HEK293T (cell line): ENCODE measurements around the gene SLC27A1.
"Not testable (repeated sequence)": the region's sequence is repeated elsewhere in the genome, so short reads cannot be mapped to it uniquely, and the experiment has no call there.

Experiments used
- CTCF ChIA-PET: fragments of 350-600 bp; formaldehyde crosslinking; extraction: SDS; loops from one replicate; lab custom pipeline; 2021; ENCODE audit warnings: antibody characterized with exemption, inconsistent platforms; lab: Yijun Ruan, JAX
- POLR2A ChIA-PET: fragments of 350-600 bp; formaldehyde crosslinking; extraction: SDS; loops from one replicate; lab custom pipeline; 2020; ENCODE audit warnings: antibody characterized with exemption, inconsistent platforms; lab: Yijun Ruan, JAX
- DNase-seq: peaks from one replicate; pipeline ENCODE4 v3.0.0; 2012; ENCODE audit warnings: mixed read lengths; ENCODE audit errors: extremely low spot score
- ARNT ChIP-seq: fragments of 450-650 bp; IDR thresholded peaks from 2 replicates; pipeline ENCODE4 v1.6.1; 2017; ENCODE audit warnings: mild to moderate bottlenecking
- BHLHE40 ChIP-seq: fragments of 450-650 bp; IDR thresholded peaks from 2 replicates; pipeline ENCODE4 v1.6.1; 2016; ENCODE audit warnings: mild to moderate bottlenecking, moderate library complexity, borderline replicate concordance
- CTBP1 ChIP-seq: fragments of 450-650 bp; IDR thresholded peaks from 2 replicates; pipeline ENCODE4 v1.6.1; 2016; ENCODE audit warnings: borderline replicate concordance
- ELF4 ChIP-seq: fragments of 450-650 bp; IDR thresholded peaks from 2 replicates; pipeline ENCODE4 v1.6.1; 2017; ENCODE audit warnings: antibody characterized with exemption
- FOXA1 ChIP-seq: fragments of 450-650 bp; IDR thresholded peaks from 2 replicates; pipeline ENCODE4 v1.6.1; 2016; ENCODE audit warnings: mild to moderate bottlenecking
- FOXK2 ChIP-seq: fragments of 450-650 bp; IDR thresholded peaks from 2 replicates; pipeline ENCODE4 v1.6.1; 2016; ENCODE audit warnings: mild to moderate bottlenecking
- FOXM1 ChIP-seq: fragments of 450-650 bp; IDR thresholded peaks from 2 replicates; pipeline ENCODE4 v1.6.1; 2017; ENCODE audit warnings: mild to moderate bottlenecking, borderline replicate concordance
- HDGF ChIP-seq: fragments of 450-650 bp; IDR thresholded peaks from 2 replicates; pipeline ENCODE4 v1.6.1; 2017; ENCODE audit warnings: antibody characterized with exemption, borderline replicate concordance
- L3MBTL2 ChIP-seq: fragments of 450-650 bp; conservative IDR thresholded peaks from 2 replicates; pipeline ENCODE4 v1.6.1; 2016; ENCODE audit warnings: mild to moderate bottlenecking
- LEF1 ChIP-seq: fragments of 450-650 bp; IDR thresholded peaks from 2 replicates; pipeline ENCODE4 v1.6.1; 2017; ENCODE audit warnings: mild to moderate bottlenecking, borderline replicate concordance
- NFRKB ChIP-seq: fragments of 450-650 bp; IDR thresholded peaks from 2 replicates; pipeline ENCODE4 v1.6.1; 2016; ENCODE audit warnings: mild to moderate bottlenecking, moderate library complexity
- PKNOX1 ChIP-seq: fragments of 450-650 bp; IDR thresholded peaks from 2 replicates; pipeline ENCODE4 v1.6.1; 2016
- SP1 ChIP-seq: fragments of 450-650 bp; IDR thresholded peaks from 2 replicates; pipeline ENCODE4 v1.6.1; 2017
- SUZ12 ChIP-seq: fragments of 450-650 bp; IDR thresholded peaks from 2 replicates; pipeline ENCODE4 v1.6.1; 2016; ENCODE audit warnings: mild to moderate bottlenecking
- TARDBP ChIP-seq: fragments of 450-650 bp; IDR thresholded peaks from 2 replicates; pipeline ENCODE4 v1.6.1; 2016
- ZNF384 ChIP-seq: fragments of 450-650 bp; IDR thresholded peaks from 2 replicates; pipeline ENCODE4 v1.6.1; 2016

The SLC27A1 gene

GRCh38 chr19:17489392-17490030 is 19.2 kb downstream of the SLC27A1 start:
- no peak for TF ChIP-seq NFRKB
- TF ChIP-seq SUZ12: no peak
- TF ChIP-seq HDGF: no peak
- TF ChIP-seq LEF1: no peak
- TF ChIP-seq FOXA1: no peak
- TF ChIP-seq ZNF384: no peak
- no peak for TF ChIP-seq ARNT
- TF ChIP-seq ELF4: no peak
- TF ChIP-seq FOXK2: no peak
- no peak for TF ChIP-seq SP1
- TF ChIP-seq BHLHE40: no peak
- ChIA-PET POLR2A (no interaction called here), CTCF (interaction anchor here (0.6 kb wide), 1 partner anchor 62 kb away, joined by 3 read pairs; no protein-coding TSS in a partner anchor)
- no peak for DNase-seq

DNA sequence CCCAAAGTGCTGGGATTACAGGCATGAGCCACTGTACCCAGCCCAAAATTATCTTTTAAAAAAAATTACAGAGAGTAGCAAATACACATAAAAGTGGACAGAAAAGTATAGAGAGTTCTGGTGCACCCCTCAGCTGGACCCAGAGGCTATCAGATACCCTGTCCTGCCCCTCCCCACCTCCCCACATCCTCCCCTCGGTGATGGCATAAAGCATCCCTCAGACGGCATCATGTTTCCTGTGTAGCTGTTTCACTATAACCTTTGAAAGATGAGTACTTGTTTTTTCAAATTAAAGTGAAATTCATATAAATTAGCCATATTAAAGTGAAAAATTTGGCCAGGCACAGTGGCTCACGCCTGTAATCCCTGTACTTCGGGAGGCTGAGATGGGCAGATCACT is 20.1 kb downstream of the SLC27A1 start:
- TF ChIP-seq SP1 (no peak), FOXK2 (no peak), BHLHE40 (no peak), ARNT (no peak), FOXM1 (no peak), HDGF (no peak), FOXA1 (no peak), SUZ12 (no peak), ZNF384 (no peak), LEF1 (no peak), CTBP1 (no peak), NFRKB (no peak), PKNOX1 (no peak)
- ChIA-PET CTCF (no interaction called here), POLR2A (no interaction called here)
- DNase-seq: no peak

DNA sequence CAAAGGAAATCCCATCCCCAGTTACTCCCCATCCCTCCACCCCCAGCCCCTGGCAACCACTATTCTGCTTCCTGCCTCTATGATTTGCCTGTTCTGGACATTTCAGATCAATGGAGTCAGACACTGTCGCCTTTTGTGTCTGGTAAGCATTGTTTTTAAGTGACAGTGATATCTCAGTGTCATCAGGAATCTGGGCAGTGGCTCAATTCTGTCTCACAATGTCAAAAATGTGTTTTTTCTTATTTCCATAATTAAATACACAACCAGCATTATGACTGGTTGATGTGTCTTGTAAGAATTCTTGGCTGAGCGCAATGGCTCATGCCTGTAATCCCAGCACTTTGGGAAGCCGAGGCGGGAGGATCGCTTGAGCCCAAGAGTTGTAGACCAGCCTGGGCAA is 21.0 kb downstream of the SLC27A1 start:
- ChIA-PET CTCF (no interaction called here), POLR2A (interaction anchor here (0.6 kb wide), 1 partner anchor 178 kb away, joined by 5 read pairs; no protein-coding TSS in a partner anchor)
- TF ChIP-seq BHLHE40 (no peak), FOXK2 (no peak), SP1 (no peak), PKNOX1 (no peak), SUZ12 (no peak), NFRKB (no peak)

GRCh38 chr19:17495639-17496296 is 25.4 kb downstream of the SLC27A1 start:
- POLR2A ChIA-PET: interaction anchor here (0.8 to 1.7 kb wide), 2 partner anchors 16 to 76 kb away, joined by 3 read pairs; partner anchors contain the start of genes MVB12A and PGLS

More for the DNA sequence above, 21.0 kb downstream of the SLC27A1 start:
- no peak for DNase-seq

GRCh38 chr19:17496337-17496997 is 26.1 kb downstream of the SLC27A1 start:
- POLR2A ChIA-PET: interaction anchor here (0.8 to 1.7 kb wide), 2 partner anchors 15 to 77 kb away, joined by 3 read pairs; partner anchors contain the start of genes MVB12A and PGLS
- TF ChIP-seq HDGF: 0 out of 2 replicates have a peak, but pooled peaks have one; percentile 75
- no peak for TF ChIP-seq FOXM1
- DNase-seq: peak; percentile 88

More at GRCh38 chr19:17495639-17496296, 25.4 kb downstream of the SLC27A1 start:
- DNase-seq: no peak
- TF ChIP-seq SP1 (no peak), LEF1 (no peak), PKNOX1 (no peak), L3MBTL2 (no peak), FOXM1 (no peak)
- CTCF ChIA-PET: interaction anchor here (0.6 to 1.8 kb wide), 21 partner anchors 8 to 322 kb away, joined by 3 to 13 read pairs (median 4); partner anchors contain the start of genes MAP1S, PGLS and SLC27A1

DNA sequence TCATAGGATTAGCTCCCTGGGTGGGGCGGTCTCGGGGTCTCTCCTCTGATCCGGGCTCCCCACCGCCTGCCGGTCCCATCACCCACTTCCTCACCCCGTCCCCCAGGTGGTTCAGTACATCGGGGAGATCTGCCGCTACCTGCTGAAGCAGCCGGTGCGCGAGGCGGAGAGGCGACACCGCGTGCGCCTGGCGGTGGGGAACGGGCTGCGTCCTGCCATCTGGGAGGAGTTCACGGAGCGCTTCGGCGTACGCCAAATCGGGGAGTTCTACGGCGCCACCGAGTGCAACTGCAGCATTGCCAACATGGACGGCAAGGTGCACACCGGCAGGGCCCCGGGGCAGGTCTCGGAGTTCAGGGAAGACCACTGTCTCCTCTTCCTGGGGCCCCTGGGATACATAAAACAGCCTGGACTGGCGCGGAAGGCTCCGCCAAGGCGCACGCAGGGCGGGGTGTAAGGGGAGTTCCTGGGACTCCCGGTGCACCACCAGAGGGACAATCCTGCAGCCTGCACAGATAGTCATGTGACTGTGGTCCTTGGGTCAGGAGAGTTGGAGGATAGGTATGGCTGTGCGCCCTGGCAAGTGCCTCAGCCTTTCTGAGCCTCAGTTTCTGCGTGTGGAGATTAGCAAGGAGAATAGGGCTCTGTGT is 26.9 kb downstream of the SLC27A1 start:
- POLR2A ChIA-PET: interaction anchor here (1.1 kb wide), 1 partner anchor 14 kb away, joined by 3 read pairs; the partner anchor contains the start of gene PGLS
- CTCF ChIA-PET: interaction anchor here (1.3 to 1.8 kb wide), 5 partner anchors 12 to 33 kb away, joined by 5 to 13 read pairs (median 10); partner anchors contain the start of gene PGLS

More at GRCh38 chr19:17496337-17496997, 26.1 kb downstream of the SLC27A1 start:
- CTCF ChIA-PET: interaction anchor here (0.6 to 1.8 kb wide), 21 partner anchors 8 to 321 kb away, joined by 3 to 13 read pairs (median 4); partner anchors contain the start of genes MAP1S, PGLS and SLC27A1

DNA sequence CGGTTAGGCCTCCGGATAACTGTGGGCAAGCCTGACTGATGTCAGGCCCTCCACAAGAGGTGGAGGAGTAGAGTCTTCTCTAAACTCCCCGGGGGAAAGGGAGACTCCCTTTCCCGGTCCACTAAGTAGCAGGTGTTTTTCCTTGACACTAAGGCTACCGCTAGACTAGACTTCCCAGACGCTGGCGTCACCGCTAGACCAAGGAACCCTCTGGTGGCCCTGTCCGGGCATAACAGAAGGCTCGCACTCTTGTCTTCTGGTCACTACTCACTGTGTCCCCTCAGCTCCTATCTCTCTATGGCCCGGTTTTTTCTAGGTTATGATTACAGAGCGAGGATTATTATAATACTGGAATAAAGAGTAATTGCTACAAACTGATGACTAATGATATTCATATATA is 28.7 kb downstream of the SLC27A1 start:
- POLR2A ChIA-PET, DNase-seq: not testable (repeated sequence)
- CTCF ChIA-PET: interaction anchor here (1.0 kb wide), 1 partner anchor 107 kb away, joined by 3 read pairs; no protein-coding TSS in a partner anchor

More for the DNA sequence above, 26.9 kb downstream of the SLC27A1 start:
- no peak for DNase-seq
- TF ChIP-seq TARDBP (no peak), ARNT (no peak)
